GM12878 (cell line): ENCODE data around the gene PTPRM. TPM values are rescaled to one million over a fixed set of nuclear protein-coding genes. Genes with fewer than 3 reads are reported as not detected.

Source experiments
- ATAC-seq: fragments of 200-7000 bp; cut with Tn5 transposase; 3 replicates; pipeline ENCODE4 v1.9.1; 2020; ENCODE audit warnings: mild to moderate bottlenecking, moderate library complexity
- BruUV-seq: library from RNA; stranded (reverse); fragments of 400-500 nt; replicated peaks from 2 replicates; lab custom pipeline; 2021; lab: Mats Ljungman, UMichigan
- CTCF ChIA-PET: fragments of 300-600 bp; sonication (Branson Sonifier 250); formaldehyde crosslinking; extraction: SDS; loops from one replicate; lab custom pipeline; 2021; ENCODE audit warnings: inconsistent platforms; lab: Yijun Ruan, JAX
- POLR2A ChIA-PET: fragments of 350-600 bp; formaldehyde crosslinking; extraction: SDS; loops from one replicate; lab custom pipeline; 2021; ENCODE audit warnings: inconsistent platforms; lab: Charles Lee
- RAD21 ChIA-PET: fragments of 300-600 bp; sonication (Branson Sonifier 250); formaldehyde crosslinking; loops from one replicate; lab custom pipeline; 2023; ENCODE audit warnings: antibody characterized with exemption; ENCODE audit not compliant: unreplicated experiment; lab: Charles Lee
- SMC1A ChIA-PET: fragments of 300-600 bp; sonication (Branson Sonifier 250); formaldehyde crosslinking; loops from one replicate; lab custom pipeline; 2023; ENCODE audit not compliant: unreplicated experiment, uncharacterized antibody; lab: Charles Lee
- DNase-seq: peaks from one replicate; pipeline ENCODE4 v3.0.0-alpha.2; 2011; ENCODE audit warnings: low read depth, low spot score
- FAIRE-seq: peaks from 3 replicates; lab custom pipeline; 2011; peaks lifted over from hg19 to GRCh38; lab: Jason Lieb, UNC
- H2AFZ ChIP-seq: 2 replicates; pipeline ENCODE4 v1.6.0; 2011; ENCODE audit warnings: low read depth, low read length, control low read depth; ENCODE audit not compliant: control insufficient read depth
- H3K27ac ChIP-seq: 2 replicates; pipeline ENCODE4 v1.5.1; 2011; ENCODE audit warnings: control low read depth; ENCODE audit not compliant: control insufficient read depth, insufficient read depth
- H3K27me3 ChIP-seq, 2 experiments: replicated peaks in 1 of 2; 2 replicates each; pipeline versions ENCODE4 v1.6.0 to v1.6.1; 2011; ENCODE audit warnings: low read length in 1 of 2; ENCODE audit not compliant: control insufficient read depth in 2 of 2, insufficient read depth in 2 of 2
- H3K36me3 ChIP-seq, 2 experiments: 2 replicates each; pipeline ENCODE4 v1.5.1; 2011; ENCODE audit warnings: low read length in 1 of 2; ENCODE audit not compliant: control insufficient read depth in 2 of 2, insufficient read depth in 2 of 2
- H3K4me1 ChIP-seq: 2 replicates; pipeline ENCODE4 v1.6.1; 2011; ENCODE audit warnings: mild to moderate bottlenecking, low read length, moderate library complexity, mixed read lengths; ENCODE audit not compliant: control insufficient read depth, insufficient read depth
- H3K4me2 ChIP-seq: 2 replicates; pipeline ENCODE4 v1.6.0; 2011; ENCODE audit warnings: control low read depth; ENCODE audit not compliant: control insufficient read depth, insufficient read depth
- H3K4me3 ChIP-seq: fragments of 200-600 bp; sonication (generic); 2 replicates; pipeline ENCODE4 v1.5.1; 2016
- H3K79me2 ChIP-seq: 2 replicates; pipeline ENCODE4 v1.6.0; 2011; ENCODE audit warnings: low read length; ENCODE audit not compliant: control insufficient read depth, insufficient read depth
- H3K9ac ChIP-seq: 2 replicates; pipeline ENCODE4 v1.8.0; 2011; ENCODE audit warnings: low read length, control low read depth, mixed read lengths; ENCODE audit not compliant: control insufficient read depth, insufficient read depth
- H3K9me3 ChIP-seq: replicated peaks from 3 replicates; pipeline ENCODE4 v1.5.1; 2011; ENCODE audit warnings: mild to moderate bottlenecking, low read length; ENCODE audit not compliant: control insufficient read depth, insufficient read depth
- H4K20me1 ChIP-seq: 2 replicates; pipeline ENCODE4 v1.6.0; 2011; ENCODE audit not compliant: control insufficient read depth, insufficient read depth
- IKZF1 ChIP-seq: fragments of 450-650 bp; conservative IDR thresholded peaks from 2 replicates; pipeline ENCODE4 v1.6.1; 2017; ENCODE audit warnings: antibody characterized with exemption, mild to moderate bottlenecking
- MTA2 ChIP-seq: fragments of 450-650 bp; IDR thresholded peaks from 2 replicates; pipeline ENCODE4 v1.6.1; 2016; ENCODE audit warnings: low read depth, mild to moderate bottlenecking, moderate library complexity
- NFYB ChIP-seq: IDR thresholded peaks from 2 replicates; pipeline ENCODE4 v1.6.1; 2011; ENCODE audit warnings: low read depth, mild to moderate bottlenecking, low read length, improper control_type of control experiment, moderate library complexity; ENCODE audit not compliant: insufficient read depth
- PBX3 ChIP-seq: IDR thresholded peaks from 2 replicates; pipeline ENCODE4 v1.6.1; 2011; ENCODE audit warnings: mild to moderate bottlenecking, low read depth, low read length, moderate library complexity; ENCODE audit not compliant: insufficient replicate concordance
- WGBS: methylation state at CpG from one replicate; pipeline ENCODE4 v1.1.6; 2016; ENCODE audit warnings: low lambda C conversion rate; ENCODE audit not compliant: insufficient replicate concordance, insufficient coverage; ENCODE audit errors: missing lambda C conversion rate; 5-methylcytosine and 5-hydroxymethylcytosine counted together
- in situ Hi-C: fragments of 300-500 bp; cut with MboI; formaldehyde crosslinking; loops from 9 replicates; pipeline ENCODE4 v1.14.3; 2018; ENCODE audit warnings: mixed read lengths
- intact Hi-C: fragments of 100-400 bp; cut with micrococcal nuclease; formaldehyde crosslinking; loops from one replicate; pipeline ENCODE4 v1.14.2; 2022; ENCODE audit not compliant: unreplicated experiment
- polyA plus RNA-seq, 11 experiments: library from polyadenylated mRNA; depleted of rRNA in 4 of 11; unstranded in 6 of 11; stranded (reverse) in 5 of 11; fragments of >200 nt; fragmentation: Nextera tagmentation in 4 of 11; fragmentation: Illumina TruSeq in 1 of 11; extraction: Ambion mirVana in 4 of 11; extraction: Trizol in 1 of 11; gene quantifications; 1 replicate in 1 of 11; 2 replicates in 10 of 11; pipeline versions ENCODE4 v1.2.1 to v1.2.3, GENCODE V29; 2011 to 2016; ENCODE audit warnings: inconsistent platforms in 2 of 11, missing spikeins in 2 of 11, low read depth in 1 of 11
- total RNA-seq, 4 experiments: library from RNA; depleted of rRNA in 3 of 4; stranded (reverse); fragments of >200 nt in 3 of 4; fragmentation: Illumina TruSeq in 1 of 4; extraction: Trizol in 1 of 4; gene quantifications; 2 replicates each; pipeline versions ENCODE4 v1.2.1 to v1.2.3, GENCODE V29; 2013 to 2021
- TF ChIP-seq, protein P1 (sequence below): fragments of 450-650 bp; IDR thresholded peaks from 2 replicates; pipeline ENCODE4 v1.6.1; 2016; ENCODE audit warnings: mild to moderate bottlenecking

The PTPRM gene
- total and polyA plus RNA-seq, 10 of the 15 experiments (the other 5 are each of a cell fraction or from before 2014, with no cell fraction given) = 0.07 to 22.6 (median 0.60) TPM

GRCh38 chr18:8177330-8178016, 610.4 kb downstream of the PTPRM start:
- H3K9me3 ChIP-seq = no peaks in the 10 kb centered on the region
- peak; percentile 18 for FAIRE-seq
- no TSS peak for BruUV-seq
- no peaks in the 10 kb centered on the region for H3K79me2 ChIP-seq
- H3K4me1 ChIP-seq = no peaks in the 10 kb centered on the region
- TF ChIP-seq, protein P1, sequence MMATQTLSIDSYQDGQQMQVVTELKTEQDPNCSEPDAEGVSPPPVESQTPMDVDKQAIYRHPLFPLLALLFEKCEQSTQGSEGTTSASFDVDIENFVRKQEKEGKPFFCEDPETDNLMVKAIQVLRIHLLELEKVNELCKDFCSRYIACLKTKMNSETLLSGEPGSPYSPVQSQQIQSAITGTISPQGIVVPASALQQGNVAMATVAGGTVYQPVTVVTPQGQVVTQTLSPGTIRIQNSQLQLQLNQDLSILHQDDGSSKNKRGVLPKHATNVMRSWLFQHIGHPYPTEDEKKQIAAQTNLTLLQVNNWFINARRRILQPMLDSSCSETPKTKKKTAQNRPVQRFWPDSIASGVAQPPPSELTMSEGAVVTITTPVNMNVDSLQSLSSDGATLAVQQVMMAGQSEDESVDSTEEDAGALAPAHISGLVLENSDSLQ = peak; percentile 84
- TF ChIP-seq NFYB = 0 out of 2 replicates have a peak, but pooled peaks have one; percentile 44
- TF ChIP-seq MTA2 = no peak
- TF ChIP-seq PBX3 = peak; percentile 56
- no peak for TF ChIP-seq IKZF1
- TF ChIP-seq, all 136 proteins: peak for 3
- no peaks in the 10 kb centered on the region for H4K20me1 ChIP-seq
- DNase-seq (no peak), ATAC-seq (peak; percentile 52)
- no peak overlapping the region for H3K9ac ChIP-seq
- ChIA-PET SMC1A (no interaction called here), CTCF (no interaction called here), RAD21 (no interaction called here), POLR2A (no interaction called here)
- H3K4me2 ChIP-seq = no peak overlapping the region
- H3K27ac ChIP-seq = no peak overlapping the region
- H2AFZ ChIP-seq = no peak overlapping the region
- intact Hi-C loops = no loop called here
- in situ Hi-C loops = no loop called here
- 0% methylated on average over 3 of the region's 3 CpGs for WGBS
- no peaks in the 10 kb centered on the region for H3K36me3 ChIP-seq
- no peak overlapping the region for H3K4me3 ChIP-seq
- H3K27me3 ChIP-seq = no peaks in the 10 kb centered on the region
